HG03520 (cell line): ENCODE data around the gene CD74.

ENCODE experiments used
- ATAC-seq: cut with Tn5 transposase; IDR thresholded peaks from one replicate; pipeline ENCODE4 v1.9.1; 2021; ENCODE audit warnings: mild to moderate bottlenecking, moderate library complexity; ENCODE audit not compliant: unreplicated experiment

The CD74 gene

GRCh38 chr5:150410524-150411244 is 2.0 kb downstream of the CD74 start:
- no peak for ATAC-seq

GRCh38 chr5:150409638-150410523 is 2.8 kb downstream of the CD74 start:
- peak; percentile 23 for ATAC-seq

- no peak for ATAC-seq
Measured at GRCh38 chr5:150408231-150408943, 4.3 kb downstream of the CD74 start.

GRCh38 chr5:150407096-150407720 is 5.5 kb downstream of the CD74 start:
- no peak for ATAC-seq

GRCh38 chr5:150406723-150407095 is 6.0 kb downstream of the CD74 start:
- ATAC-seq: no peak

- no peak for ATAC-seq
Measured at GRCh38 chr5:150406103-150406722, 6.5 kb downstream of the CD74 start.

GRCh38 chr5:150404941-150405816 is 7.5 kb downstream of the CD74 start:
- ATAC-seq: no peak

- no peak for ATAC-seq
Measured at GRCh38 chr5:150404535-150404934, 8.2 kb downstream of the CD74 start.

- ATAC-seq: no peak
Measured at GRCh38 chr5:150404121-150404520, 8.6 kb downstream of the CD74 start.

GRCh38 chr5:150402901-150403342 is 9.8 kb downstream of the CD74 start:
- ATAC-seq: no peak

GRCh38 chr5:150402229-150402773 is 10.4 kb downstream of the CD74 start:
- no peak for ATAC-seq

GRCh38 chr5:150401376-150402228 is 11.1 kb downstream of the CD74 start:
- ATAC-seq: no peak

- ATAC-seq: no peak
Measured at GRCh38 chr5:150401076-150401375, 11.7 kb downstream of the CD74 start.

- ATAC-seq: no peak
Measured at GRCh38 chr5:150400316-150401075, 12.2 kb downstream of the CD74 start.

GRCh38 chr5:150399524-150400211 is 13.0 kb downstream of the CD74 start:
- ATAC-seq: peak; percentile 13

GRCh38 chr5:150398722-150399523 is 13.8 kb downstream of the CD74 start:
- peak; percentile 71 for ATAC-seq
